NB4 (cell line): ENCODE results near the gene PSMB3.

Source experiments
- DNase-seq: peaks from one replicate; pipeline ENCODE4 v3.0.0; 2010; ENCODE audit warnings: low read depth
- H3K4me3 ChIP-seq: one replicate; pipeline ENCODE4 v1.5.1; 2011; ENCODE audit warnings: mild to moderate bottlenecking, low read depth, low read length, moderate library complexity
- CTCF ChIP-seq: IDR thresholded peaks from one replicate; pipeline ENCODE4 v1.5.1; 2012; ENCODE audit warnings: low read depth, low read length
- MYC ChIP-seq: IDR thresholded peaks from 2 replicates; pipeline ENCODE4 v1.6.1; 2011; ENCODE audit warnings: low read depth, low read length
- POLR2A ChIP-seq: IDR thresholded peaks from 2 replicates; pipeline ENCODE4 v1.6.1; 2011; ENCODE audit warnings: mild to moderate bottlenecking; ENCODE audit not compliant: insufficient read length; ENCODE audit errors: extremely low read depth
- TF ChIP-seq, protein P1 (sequence below): IDR thresholded peaks from 2 replicates; pipeline ENCODE4 v1.6.1; 2011; ENCODE audit warnings: low read depth, low read length

The PSMB3 gene

DNA sequence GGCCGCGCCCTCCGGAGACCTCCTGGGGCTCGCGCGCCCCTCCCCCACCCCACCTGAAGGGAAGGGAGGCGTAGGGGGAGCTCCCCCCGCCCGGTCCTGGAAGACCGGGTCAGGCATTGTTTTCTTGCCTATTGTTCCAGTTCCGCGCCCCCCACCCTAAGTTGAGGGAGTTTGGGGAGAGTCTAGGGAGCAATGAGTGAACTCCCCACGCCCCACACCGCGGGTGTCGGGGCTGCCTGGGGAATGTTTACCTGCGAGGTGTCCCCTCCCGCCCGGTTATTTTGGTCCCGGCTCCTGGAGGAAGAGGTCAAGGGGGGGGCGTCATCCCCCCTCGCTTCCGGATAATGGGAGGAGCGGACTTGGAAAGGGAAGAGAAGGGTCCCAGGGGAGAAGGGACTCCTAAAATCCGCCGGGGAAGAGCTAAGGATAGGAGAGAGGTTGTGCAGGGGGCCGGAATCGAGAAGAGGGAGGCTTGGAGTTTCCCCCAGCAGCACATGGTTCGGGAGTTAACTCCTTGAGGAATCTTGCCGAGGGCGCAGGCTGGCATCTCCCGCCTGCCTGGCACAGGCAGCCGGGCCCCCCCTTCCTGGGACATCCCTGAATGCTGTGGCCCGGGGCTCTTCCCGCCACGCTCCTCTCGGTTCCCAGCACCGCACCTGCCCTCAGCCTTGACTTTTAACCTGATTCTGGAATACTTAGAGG is 46.6 kb upstream of the PSMB3 start:
- no peak for TF ChIP-seq POLR2A
- TF ChIP-seq CTCF: no peak
- peak; percentile 47 for DNase-seq
- H3K4me3 ChIP-seq: peak overlapping the region; percentile 72

DNA sequence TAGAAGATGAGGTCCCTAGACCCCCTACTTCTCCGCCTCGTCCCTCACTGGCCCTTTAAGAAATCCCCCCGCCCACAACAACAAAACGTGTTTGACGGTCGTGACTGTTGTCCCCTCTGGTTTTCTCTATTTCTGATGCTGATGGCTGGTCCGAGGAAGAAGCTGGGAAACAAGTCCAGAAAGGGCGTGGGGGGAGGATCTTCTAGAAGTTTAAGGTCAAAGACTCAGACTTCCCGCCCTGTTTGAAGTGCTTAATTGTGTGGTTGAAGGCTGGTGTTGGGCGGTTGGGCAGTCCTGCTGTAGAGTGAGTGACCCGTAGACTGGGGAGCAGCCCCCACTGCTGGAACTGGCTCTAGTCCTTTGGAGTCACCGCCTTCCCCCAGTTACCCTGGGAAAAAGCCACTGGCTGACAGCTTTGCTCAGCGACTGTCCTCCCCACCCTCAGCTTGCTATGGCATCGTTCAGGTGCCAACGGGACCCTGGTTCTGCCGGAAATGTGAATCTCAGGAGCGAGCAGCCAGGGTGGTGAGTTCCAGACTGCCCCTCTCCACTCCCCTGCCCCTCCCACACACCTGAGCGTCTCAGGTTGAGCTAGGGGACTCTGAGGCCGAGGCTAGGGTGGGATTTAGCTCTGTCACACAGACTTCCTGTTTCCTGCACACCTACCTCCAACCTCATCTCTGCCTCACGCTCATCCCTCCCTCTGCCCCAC is 45.9 kb upstream of the PSMB3 start:
- DNase-seq: peak; percentile 44
- TF ChIP-seq MYC (no peak), CTCF (no peak), POLR2A (no peak)
- TF ChIP-seq, protein P1, sequence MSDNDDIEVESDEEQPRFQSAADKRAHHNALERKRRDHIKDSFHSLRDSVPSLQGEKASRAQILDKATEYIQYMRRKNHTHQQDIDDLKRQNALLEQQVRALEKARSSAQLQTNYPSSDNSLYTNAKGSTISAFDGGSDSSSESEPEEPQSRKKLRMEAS: no peak

GRCh38 chr17:38707678-38708351 is 44.7 kb upstream of the PSMB3 start:
- H3K4me3 ChIP-seq: no peak overlapping the region
- no peak for DNase-seq
- TF ChIP-seq, protein P1: peak; percentile 60
- no peak for TF ChIP-seq MYC
- no peak for TF ChIP-seq CTCF
- no peak for TF ChIP-seq POLR2A

More for the DNA sequence above, 45.9 kb upstream of the PSMB3 start:
- peak overlapping the region; percentile 72 for H3K4me3 ChIP-seq

GRCh38 chr17:38709104-38709820 is 43.3 kb upstream of the PSMB3 start:
- TF ChIP-seq, protein P1: no peak
- TF ChIP-seq CTCF (no peak), POLR2A (no peak), MYC (no peak)
- no peak for DNase-seq
- no peak overlapping the region for H3K4me3 ChIP-seq

DNA sequence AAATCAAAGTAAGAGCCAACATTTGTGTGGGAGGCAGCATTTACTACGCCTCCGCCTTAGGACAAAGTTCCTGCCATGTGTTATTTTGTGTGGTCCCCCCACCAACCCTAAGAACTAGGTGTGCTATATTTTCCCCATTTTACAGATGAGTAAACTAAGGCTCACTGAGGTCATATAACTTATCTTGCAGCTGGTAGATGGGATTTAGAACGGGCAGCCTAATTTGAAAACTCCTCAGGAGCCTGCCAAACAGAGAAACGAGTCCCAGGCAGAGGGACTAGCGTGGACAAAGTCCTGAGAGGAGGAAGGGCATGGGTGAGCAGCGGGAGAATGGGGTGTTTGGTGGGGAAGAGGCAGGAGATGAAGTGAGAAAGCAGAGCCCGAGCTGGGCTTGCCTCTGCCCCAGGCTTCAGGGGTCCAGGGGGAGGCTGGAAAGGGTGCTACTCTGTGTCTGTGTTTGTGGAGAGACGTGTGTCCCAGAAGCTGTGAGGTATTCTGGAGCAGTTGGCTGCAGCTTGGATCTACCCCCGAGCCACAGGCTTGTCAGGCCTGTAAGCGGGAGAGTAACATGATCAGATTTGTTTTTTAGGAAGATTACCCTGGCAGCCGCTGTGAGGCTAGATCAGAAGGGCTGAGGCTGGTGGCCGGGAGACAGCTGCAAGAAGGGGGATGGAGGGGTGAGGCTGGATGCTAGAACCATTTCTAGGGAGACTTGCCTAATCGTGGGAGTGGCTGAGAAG is 42.5 kb upstream of the PSMB3 start:
- H3K4me3 ChIP-seq: no peak overlapping the region
- no peak for DNase-seq
- TF ChIP-seq, protein P1: no peak
- TF ChIP-seq POLR2A (no peak), CTCF (no peak), MYC (no peak)
